Measurements from ENCODE around the gene CCT7. TPM values are rescaled to one million over a fixed set of nuclear protein-coding genes. Genes with fewer than 3 reads are reported as not detected.

The CCT7 gene
- total RNA-seq, 1 experiment from 2014 or later = 637 TPM

- no peaks in the 10 kb centered on the region for H3K9me3 ChIP-seq (ENCODE audit: control insufficient read depth in 1 of 2, insufficient read depth in 1 of 2, low read depth in 1 of 2, low read length in 2 of 2)
- no peak for TF ChIP-seq EGR1 (IDR thresholded peaks at IDR 0.05; ENCODE audit: low read depth)
- no peak for TF ChIP-seq POLR2AphosphoS5 (IDR thresholded peaks at IDR 0.05; ENCODE audit: low read depth, low read length)
- no peak for TF ChIP-seq CEBPB (IDR thresholded peaks at IDR 0.05; ENCODE audit: low read depth)
- TF ChIP-seq POLR2A (IDR thresholded peaks at IDR 0.05; ENCODE audit: borderline replicate concordance, extremely low read depth, insufficient read depth, insufficient read length) = no peak
- TF ChIP-seq YY1 (IDR thresholded peaks at IDR 0.05; ENCODE audit: extremely low read depth, insufficient replicate concordance, low read depth, low read length) = no peak
- no peak for TF ChIP-seq SRF (IDR thresholded peaks at IDR 0.05; ENCODE audit: low read depth)
- no peak for TF ChIP-seq ATF3 (IDR thresholded peaks at IDR 0.05)
- no peak for TF ChIP-seq ELF1 (IDR thresholded peaks at IDR 0.05; ENCODE audit: borderline replicate concordance, low read depth)
- no peak for TF ChIP-seq EZH2 (IDR thresholded peaks at IDR 0.05)
- no peak for TF ChIP-seq EZH2phosphoT487 (IDR thresholded peaks at IDR 0.05; ENCODE audit: borderline replicate concordance)
- no peak for TF ChIP-seq CTCF (IDR thresholded peaks at IDR 0.05 in 2 of 3, conservative IDR thresholded peaks at IDR 0.05 in 1 of 3; ENCODE audit: borderline replicate concordance in 1 of 3, insufficient read depth in 1 of 3, low read depth in 2 of 3, low read length in 2 of 3)
- no peak for TF ChIP-seq MAX (IDR thresholded peaks at IDR 0.05)
- no peak for TF ChIP-seq SP1 (IDR thresholded peaks at IDR 0.05; ENCODE audit: low read depth)
- no peak within 1 kb of the TSS for H3K9ac ChIP-seq (ENCODE audit: low read length)
- no peak within 1 kb of the TSS for H3K27ac ChIP-seq (ENCODE audit: low read depth, low read length)
- RAD21 ChIA-PET (ENCODE audit: low non-redundant PET in 1 of 2, low total read pairs in 2 of 2, uncharacterized antibody in 2 of 2, unreplicated experiment in 2 of 2) = no interaction called here
- no peak within 1 kb of the TSS for H3K4me3 ChIP-seq (replicated peaks in 1 of 2; ENCODE audit: low read depth in 1 of 2, low read length in 2 of 2)
- BruUV-seq (replicated peaks) = no TSS peak
- CTCF ChIA-PET = interaction anchor here (1.0 kb wide), 1 partner anchor 10 kb away, joined by 4 read pairs; no protein-coding TSS in a partner anchor
- no peaks in the 10 kb centered on the region for H3K79me2 ChIP-seq (ENCODE audit: insufficient read depth, low read length)
- ATAC-seq = no peak
- no peak within 1 kb of the TSS for H2AFZ ChIP-seq (ENCODE audit: low read depth, low read length, poor library complexity, severe bottlenecking)
- intact Hi-C loops (cut with micrococcal nuclease) = no loop called here
- no peaks in the 10 kb centered on the region for H3K27me3 ChIP-seq (ENCODE audit: insufficient read depth, low read length)
- POLR2A ChIA-PET = no interaction called here
- peaks cover 0 to 5% of the 10 kb centered on the region in 2 experiments; a peak in 2 of 4 replicates for H3K4me1 ChIP-seq (ENCODE audit: control insufficient read depth in 1 of 2, insufficient read depth in 2 of 2, low read length in 2 of 2)
- no peak for DNase-seq (ENCODE audit: low read depth, low spot score)
- H3K9me2 ChIP-seq (ENCODE audit: insufficient read depth) = no peaks in the 10 kb centered on the region
- no peaks in the 10 kb centered on the region for H3K36me3 ChIP-seq (ENCODE audit: control insufficient read depth in 1 of 2, insufficient read depth in 2 of 2, low read length in 2 of 2)
- no peaks in the 10 kb centered on the region for H4K20me1 ChIP-seq (ENCODE audit: insufficient read depth)
- H3K4me2 ChIP-seq (ENCODE audit: low read length) = no peak within 1 kb of the TSS
Measured at GRCh38 chr2:73202156-73203054, 31.7 kb upstream of the CCT7 start, which contains the start of gene NOTO. Gene NOTO, plus strand, starts transcription at chr2:73202574. Its CDS starts 93 bp downstream, at chr2:73202667.

All from HCT116 (cell line).